GM23338 (cell line): ENCODE results near the gene EGFR. TPM values are rescaled to one million over a fixed set of nuclear protein-coding genes. Genes with fewer than 3 reads are reported as not detected.

ENCODE experiments used
- ATAC-seq: fragments of 200-7000 bp; cut with Tn5 transposase; 3 replicates; pipeline ENCODE4 v1.9.1; 2020
- DNase-seq: peaks from one replicate; pipeline ENCODE4 v3.0.0-alpha.2; 2015; ENCODE audit warnings: low spot score
- H2AFZ ChIP-seq: fragments of 200-600 bp; sonication (generic); 2 replicates; pipeline ENCODE4 v1.8.0; 2016; ENCODE audit warnings: antibody characterized with exemption, mild to moderate bottlenecking, moderate library complexity
- H3F3A ChIP-seq: fragments of 200-600 bp; sonication (generic); replicated peaks from 2 replicates; pipeline ENCODE4 v1.8.0; 2017; ENCODE audit warnings: antibody characterized with exemption, mixed run types, low read depth
- H3K27ac ChIP-seq: fragments of 200-600 bp; sonication (generic); 2 replicates; pipeline ENCODE4 v1.6.1; 2016; ENCODE audit warnings: low read depth
- H3K27me3 ChIP-seq: fragments of 200-600 bp; sonication (generic); 2 replicates; pipeline ENCODE4 v1.8.0; 2016; ENCODE audit warnings: mild to moderate bottlenecking, mixed run types, moderate library complexity; ENCODE audit not compliant: insufficient read depth
- H3K36me3 ChIP-seq: fragments of 200-600 bp; sonication (generic); 2 replicates; pipeline ENCODE4 v1.8.0; 2016; ENCODE audit warnings: mild to moderate bottlenecking; ENCODE audit not compliant: insufficient read depth
- H3K4me1 ChIP-seq: fragments of 200-600 bp; sonication (generic); 2 replicates; pipeline ENCODE4 v1.8.0; 2016; ENCODE audit warnings: mild to moderate bottlenecking, moderate library complexity; ENCODE audit not compliant: insufficient read depth
- H3K4me2 ChIP-seq: fragments of 200-600 bp; sonication (generic); 2 replicates; pipeline ENCODE4 v1.7.1; 2017; ENCODE audit warnings: mixed run types
- H3K4me3 ChIP-seq: fragments of 200-600 bp; sonication (generic); 2 replicates; pipeline ENCODE4 v1.6.1; 2016; ENCODE audit warnings: mixed run types
- H3K79me2 ChIP-seq: fragments of 200-600 bp; sonication (generic); replicated peaks from 2 replicates; pipeline ENCODE4 v1.8.0; 2017; ENCODE audit warnings: mild to moderate bottlenecking; ENCODE audit not compliant: insufficient read depth
- H3K9me2 ChIP-seq: fragments of 200-600 bp; sonication (generic); 2 replicates; pipeline ENCODE4 v1.8.0; 2017; ENCODE audit not compliant: insufficient read depth
- H4K20me1 ChIP-seq: fragments of 200-600 bp; sonication (generic); replicated peaks from 2 replicates; pipeline ENCODE4 v1.8.0; 2017; ENCODE audit warnings: mild to moderate bottlenecking; ENCODE audit not compliant: insufficient read depth
- H3K27ac Mint-ChIP-seq: 2 replicates; pipeline ENCODE4 v1.8.0; 2020; ENCODE audit warnings: inconsistent platforms, mild to moderate bottlenecking, moderate library complexity, mixed read lengths
- H3K27me3 Mint-ChIP-seq: 3 replicates; pipeline ENCODE4 v1.8.0; 2022; ENCODE audit warnings: low read depth, mild to moderate bottlenecking, moderate library complexity, mixed read lengths, inconsistent platforms; ENCODE audit not compliant: insufficient read depth, poor library complexity
- H3K36me3 Mint-ChIP-seq: 3 replicates; pipeline ENCODE4 v1.8.0; 2021; ENCODE audit warnings: low read depth, mild to moderate bottlenecking, inconsistent platforms, moderate library complexity, mixed read lengths
- H3K4me1 Mint-ChIP-seq: 3 replicates; pipeline ENCODE4 v1.8.0; 2020; ENCODE audit warnings: mild to moderate bottlenecking, inconsistent platforms, mixed read lengths
- H3K4me3 Mint-ChIP-seq: 3 replicates; pipeline ENCODE4 v1.8.0; 2021; ENCODE audit warnings: moderate library complexity, mild to moderate bottlenecking, inconsistent platforms, mixed read lengths
- H3K9me3 Mint-ChIP-seq: 3 replicates; pipeline ENCODE4 v1.8.0; 2020; ENCODE audit warnings: moderate library complexity, mild to moderate bottlenecking, inconsistent platforms, mixed read lengths
- EZH2 ChIP-seq: fragments of 200-600 bp; sonication (generic); IDR thresholded peaks from one replicate; pipeline ENCODE4 v1.8.0; 2017; ENCODE audit warnings: antibody characterized with exemption, mild to moderate bottlenecking, low read depth; ENCODE audit not compliant: unreplicated experiment
- JUNB ChIP-seq: IDR thresholded peaks from one replicate; pipeline ENCODE4 v1.6.1; 2016; ENCODE audit warnings: antibody characterized with exemption; ENCODE audit not compliant: unreplicated experiment
- STAT1 ChIP-seq: IDR thresholded peaks from one replicate; pipeline ENCODE4 v1.6.1; 2016; ENCODE audit warnings: antibody characterized with exemption; ENCODE audit not compliant: unreplicated experiment
- ZNF114 ChIP-seq: fragments of 250-450 bp; sonication (Bioruptor Pico); IDR thresholded peaks from 2 replicates; pipeline ENCODE4 v1.5.0; 2020; ENCODE audit warnings: mild to moderate bottlenecking, moderate library complexity
- polyA plus RNA-seq: library from polyadenylated mRNA; unstranded; fragments of >200 nt; fragmentation: Nextera tagmentation; extraction: Ambion mirVana; gene quantifications from 2 replicates; pipeline ENCODE4 v1.2.1, GENCODE V29; 2016
- total RNA-seq: library from RNA; depleted of rRNA; stranded (reverse); fragments of >200 nt; shearing (Covaris generic); gene quantifications from 2 replicates; pipeline ENCODE4 v1.2.3, GENCODE V29; 2014
- TF ChIP-seq, protein P1 (sequence below), 2 experiments: fragments of 200-600 bp in 1 of 2; sonication (generic) in 1 of 2; conservative IDR thresholded peaks; 2 replicates each; pipeline versions ENCODE4 v1.5.1 to v1.6.1; 2016 to 2017; ENCODE audit warnings: antibody characterized with exemption in 2 of 2, low read depth in 2 of 2, mild to moderate bottlenecking in 2 of 2, moderate library complexity in 1 of 2
- TF ChIP-seq, protein P2 (sequence below): IDR thresholded peaks from 2 replicates; pipeline ENCODE4 v1.6.1; 2016; ENCODE audit warnings: antibody characterized with exemption
- TF ChIP-seq, protein P3 (sequence below): fragments of 250-450 bp; sonication (Bioruptor Pico); IDR thresholded peaks from 2 replicates; pipeline ENCODE4 v1.5.0; 2020; ENCODE audit warnings: mild to moderate bottlenecking, moderate library complexity

The EGFR gene
- total and polyA plus RNA-seq, 2 experiments from 2014 or later, result 1.5 to 4.5 TPM

DNA sequence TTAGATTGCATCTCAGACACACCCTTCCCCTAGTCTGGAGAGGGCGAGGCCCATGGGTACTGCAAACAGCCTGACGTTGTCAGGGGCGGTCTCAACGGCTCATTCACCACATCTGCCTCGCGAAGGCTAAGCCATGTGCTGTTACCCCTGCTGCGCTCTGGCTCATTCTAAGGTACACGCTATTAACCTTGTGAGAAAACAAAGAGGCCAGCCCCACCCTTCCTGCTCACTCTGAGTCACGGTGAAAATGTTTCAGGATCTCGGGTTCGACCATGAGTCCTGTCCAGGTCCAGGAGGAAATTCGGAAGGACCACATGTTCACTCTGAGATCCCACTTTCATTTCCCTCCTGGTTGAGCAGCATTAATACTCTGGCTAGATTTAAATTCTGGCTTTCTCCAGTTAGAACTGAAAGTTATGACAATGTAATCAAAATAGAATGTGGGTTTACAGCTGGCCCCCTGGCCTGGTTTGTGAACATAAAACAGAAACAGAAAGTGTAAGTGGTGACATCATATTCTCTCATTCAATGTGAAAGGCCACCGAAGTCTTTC lies 55.2 kb downstream of the EGFR start:
- DNase-seq (peak; percentile 28), ATAC-seq (peak; percentile 41; the same call in 2 of the 3 replicates)
- Histone ChIP-seq H3K4me1 (no peaks in the 10 kb centered on the region), H4K20me1 (no peaks in the 10 kb centered on the region), H3K27me3 (no peaks in the 10 kb centered on the region), H3K79me2 (no peaks in the 10 kb centered on the region), H3K27ac (no peak overlapping the region), H3K9me2 (no peaks in the 10 kb centered on the region), H2AFZ (no peak overlapping the region), H3K4me3 (no peak overlapping the region), H3F3A (no peaks in the 10 kb centered on the region), H3K4me2 (no peak overlapping the region), H3K36me3 (no peaks in the 10 kb centered on the region)
- Mint-ChIP-seq H3K27ac (no peak overlapping the region), H3K27me3 (peaks cover 4% of the 10 kb centered on the region), H3K9me3 (no peaks in the 10 kb centered on the region), H3K4me3 (no peak overlapping the region), H3K36me3 (no peaks in the 10 kb centered on the region), H3K4me1 (peaks cover 3% of the 10 kb centered on the region)
- TF ChIP-seq, protein P1, sequence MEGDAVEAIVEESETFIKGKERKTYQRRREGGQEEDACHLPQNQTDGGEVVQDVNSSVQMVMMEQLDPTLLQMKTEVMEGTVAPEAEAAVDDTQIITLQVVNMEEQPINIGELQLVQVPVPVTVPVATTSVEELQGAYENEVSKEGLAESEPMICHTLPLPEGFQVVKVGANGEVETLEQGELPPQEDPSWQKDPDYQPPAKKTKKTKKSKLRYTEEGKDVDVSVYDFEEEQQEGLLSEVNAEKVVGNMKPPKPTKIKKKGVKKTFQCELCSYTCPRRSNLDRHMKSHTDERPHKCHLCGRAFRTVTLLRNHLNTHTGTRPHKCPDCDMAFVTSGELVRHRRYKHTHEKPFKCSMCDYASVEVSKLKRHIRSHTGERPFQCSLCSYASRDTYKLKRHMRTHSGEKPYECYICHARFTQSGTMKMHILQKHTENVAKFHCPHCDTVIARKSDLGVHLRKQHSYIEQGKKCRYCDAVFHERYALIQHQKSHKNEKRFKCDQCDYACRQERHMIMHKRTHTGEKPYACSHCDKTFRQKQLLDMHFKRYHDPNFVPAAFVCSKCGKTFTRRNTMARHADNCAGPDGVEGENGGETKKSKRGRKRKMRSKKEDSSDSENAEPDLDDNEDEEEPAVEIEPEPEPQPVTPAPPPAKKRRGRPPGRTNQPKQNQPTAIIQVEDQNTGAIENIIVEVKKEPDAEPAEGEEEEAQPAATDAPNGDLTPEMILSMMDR (conservative IDR thresholded peaks at IDR 0.05; ENCODE audit: low read depth in 2 of 2), result no peak
- TF ChIP-seq STAT1 (no peak), ZNF114 (CRISPR knock-in tag) (no peak), JUNB (no peak), EZH2 (no peak)
- TF ChIP-seq, protein P2, sequence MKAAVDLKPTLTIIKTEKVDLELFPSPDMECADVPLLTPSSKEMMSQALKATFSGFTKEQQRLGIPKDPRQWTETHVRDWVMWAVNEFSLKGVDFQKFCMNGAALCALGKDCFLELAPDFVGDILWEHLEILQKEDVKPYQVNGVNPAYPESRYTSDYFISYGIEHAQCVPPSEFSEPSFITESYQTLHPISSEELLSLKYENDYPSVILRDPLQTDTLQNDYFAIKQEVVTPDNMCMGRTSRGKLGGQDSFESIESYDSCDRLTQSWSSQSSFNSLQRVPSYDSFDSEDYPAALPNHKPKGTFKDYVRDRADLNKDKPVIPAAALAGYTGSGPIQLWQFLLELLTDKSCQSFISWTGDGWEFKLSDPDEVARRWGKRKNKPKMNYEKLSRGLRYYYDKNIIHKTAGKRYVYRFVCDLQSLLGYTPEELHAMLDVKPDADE, result no peak
- TF ChIP-seq, protein P3, sequence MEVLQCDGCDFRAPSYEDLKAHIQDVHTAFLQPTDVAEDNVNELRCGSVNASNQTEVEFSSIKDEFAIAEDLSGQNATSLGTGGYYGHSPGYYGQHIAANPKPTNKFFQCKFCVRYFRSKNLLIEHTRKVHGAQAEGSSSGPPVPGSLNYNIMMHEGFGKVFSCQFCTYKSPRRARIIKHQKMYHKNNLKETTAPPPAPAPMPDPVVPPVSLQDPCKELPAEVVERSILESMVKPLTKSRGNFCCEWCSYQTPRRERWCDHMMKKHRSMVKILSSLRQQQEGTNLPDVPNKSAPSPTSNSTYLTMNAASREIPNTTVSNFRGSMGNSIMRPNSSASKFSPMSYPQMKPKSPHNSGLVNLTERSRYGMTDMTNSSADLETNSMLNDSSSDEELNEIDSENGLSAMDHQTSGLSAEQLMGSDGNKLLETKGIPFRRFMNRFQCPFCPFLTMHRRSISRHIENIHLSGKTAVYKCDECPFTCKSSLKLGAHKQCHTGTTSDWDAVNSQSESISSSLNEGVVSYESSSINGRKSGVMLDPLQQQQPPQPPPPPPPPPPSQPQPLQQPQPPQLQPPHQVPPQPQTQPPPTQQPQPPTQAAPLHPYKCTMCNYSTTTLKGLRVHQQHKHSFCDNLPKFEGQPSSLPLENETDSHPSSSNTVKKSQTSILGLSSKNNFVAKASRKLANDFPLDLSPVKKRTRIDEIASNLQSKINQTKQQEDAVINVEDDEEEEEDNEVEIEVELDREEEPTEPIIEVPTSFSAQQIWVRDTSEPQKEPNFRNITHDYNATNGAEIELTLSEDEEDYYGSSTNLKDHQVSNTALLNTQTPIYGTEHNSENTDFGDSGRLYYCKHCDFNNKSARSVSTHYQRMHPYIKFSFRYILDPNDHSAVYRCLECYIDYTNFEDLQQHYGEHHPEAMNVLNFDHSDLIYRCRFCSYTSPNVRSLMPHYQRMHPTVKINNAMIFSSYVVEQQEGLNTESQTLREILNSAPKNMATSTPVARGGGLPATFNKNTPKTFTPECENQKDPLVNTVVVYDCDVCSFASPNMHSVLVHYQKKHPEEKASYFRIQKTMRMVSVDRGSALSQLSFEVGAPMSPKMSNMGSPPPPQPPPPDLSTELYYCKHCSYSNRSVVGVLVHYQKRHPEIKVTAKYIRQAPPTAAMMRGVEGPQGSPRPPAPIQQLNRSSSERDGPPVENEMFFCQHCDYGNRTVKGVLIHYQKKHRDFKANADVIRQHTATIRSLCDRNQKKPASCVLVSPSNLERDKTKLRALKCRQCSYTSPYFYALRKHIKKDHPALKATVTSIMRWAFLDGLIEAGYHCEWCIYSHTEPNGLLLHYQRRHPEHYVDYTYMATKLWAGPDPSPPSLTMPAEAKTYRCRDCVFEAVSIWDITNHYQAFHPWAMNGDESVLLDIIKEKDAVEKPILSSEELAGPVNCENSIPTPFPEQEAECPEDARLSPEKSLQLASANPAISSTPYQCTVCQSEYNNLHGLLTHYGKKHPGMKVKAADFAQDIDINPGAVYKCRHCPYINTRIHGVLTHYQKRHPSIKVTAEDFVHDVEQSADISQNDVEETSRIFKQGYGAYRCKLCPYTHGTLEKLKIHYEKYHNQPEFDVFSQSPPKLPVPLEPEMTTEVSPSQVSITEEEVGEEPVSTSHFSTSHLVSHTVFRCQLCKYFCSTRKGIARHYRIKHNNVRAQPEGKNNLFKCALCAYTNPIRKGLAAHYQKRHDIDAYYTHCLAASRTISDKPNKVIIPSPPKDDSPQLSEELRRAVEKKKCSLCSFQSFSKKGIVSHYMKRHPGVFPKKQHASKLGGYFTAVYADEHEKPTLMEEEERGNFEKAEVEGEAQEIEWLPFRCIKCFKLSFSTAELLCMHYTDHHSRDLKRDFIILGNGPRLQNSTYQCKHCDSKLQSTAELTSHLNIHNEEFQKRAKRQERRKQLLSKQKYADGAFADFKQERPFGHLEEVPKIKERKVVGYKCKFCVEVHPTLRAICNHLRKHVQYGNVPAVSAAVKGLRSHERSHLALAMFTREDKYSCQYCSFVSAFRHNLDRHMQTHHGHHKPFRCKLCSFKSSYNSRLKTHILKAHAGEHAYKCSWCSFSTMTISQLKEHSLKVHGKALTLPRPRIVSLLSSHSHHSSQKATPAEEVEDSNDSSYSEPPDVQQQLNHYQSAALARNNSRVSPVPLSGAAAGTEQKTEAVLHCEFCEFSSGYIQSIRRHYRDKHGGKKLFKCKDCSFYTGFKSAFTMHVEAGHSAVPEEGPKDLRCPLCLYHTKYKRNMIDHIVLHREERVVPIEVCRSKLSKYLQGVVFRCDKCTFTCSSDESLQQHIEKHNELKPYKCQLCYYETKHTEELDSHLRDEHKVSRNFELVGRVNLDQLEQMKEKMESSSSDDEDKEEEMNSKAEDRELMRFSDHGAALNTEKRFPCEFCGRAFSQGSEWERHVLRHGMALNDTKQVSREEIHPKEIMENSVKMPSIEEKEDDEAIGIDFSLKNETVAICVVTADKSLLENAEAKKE (CRISPR knock-in tag), result no peak
